WTC11 (cell line): Measurements from ENCODE around the gene HOMER2. TPM values are rescaled to one million over a fixed set of nuclear protein-coding genes. Genes with fewer than 3 reads are reported as not detected.
"Not testable (repeated sequence)": the region's sequence is repeated elsewhere in the genome, so short reads cannot be mapped to it uniquely, and the experiment has no call there.

Experiments
- ATAC-seq: fragments of 200-7000 bp; cut with Tn5 transposase; 2 replicates; pipeline ENCODE4 v1.10.0; 2021; ENCODE audit warnings: mild to moderate bottlenecking, moderate library complexity
- CTCF ChIA-PET: fragments of 300-600 bp; sonication (Branson Sonifier 250); formaldehyde crosslinking; loops from one replicate; lab custom pipeline; 2021; ENCODE audit warnings: antibody characterized with exemption; lab: Charles Lee
- POLR2A ChIA-PET: fragments of 350-600 bp; sonication (Branson Sonifier 250); formaldehyde crosslinking; loops from one replicate; lab custom pipeline; 2021; ENCODE audit warnings: antibody characterized with exemption; lab: Charles Lee
- DNase-seq: peaks from one replicate; pipeline ENCODE4 v3.0.0; 2021; ENCODE audit warnings: low spot score
- H3K27ac Mint-ChIP-seq: 2 replicates; pipeline ENCODE4 v1.8.0; 2021; ENCODE audit warnings: mixed read lengths
- H3K27me3 Mint-ChIP-seq: 2 replicates; pipeline ENCODE4 v1.8.0; 2021; ENCODE audit warnings: low read depth, mild to moderate bottlenecking, moderate library complexity, mixed read lengths
- H3K36me3 Mint-ChIP-seq: 2 replicates; pipeline ENCODE4 v1.8.0; 2021; ENCODE audit warnings: mixed read lengths
- H3K4me1 Mint-ChIP-seq: 2 replicates; pipeline ENCODE4 v1.8.0; 2022; ENCODE audit warnings: mixed read lengths
- H3K4me3 Mint-ChIP-seq: 2 replicates; pipeline ENCODE4 v1.8.0; 2021; ENCODE audit warnings: mild to moderate bottlenecking, moderate library complexity, mixed read lengths
- H3K9me3 Mint-ChIP-seq: 2 replicates; pipeline ENCODE4 v1.8.0; 2021; ENCODE audit warnings: mixed read lengths
- MYBL2 ChIP-seq: sonication (generic); formaldehyde crosslinking; IDR thresholded peaks from 2 replicates; pipeline ENCODE4 v1.8.1; 2023; ENCODE audit warnings: mild to moderate bottlenecking, moderate library complexity, missing genetic modification reagents
- NFATC4 ChIP-seq: fragments of 250-450 bp; sonication (Bioruptor Pico); IDR thresholded peaks from 2 replicates; pipeline ENCODE4 v1.9.0; 2021; ENCODE audit warnings: mild to moderate bottlenecking
- OVOL2 ChIP-seq: fragments of 250-450 bp; sonication (Bioruptor Pico); IDR thresholded peaks from 2 replicates; pipeline ENCODE4 v1.9.0; 2021; ENCODE audit warnings: mild to moderate bottlenecking, borderline replicate concordance
- TEAD4 ChIP-seq: sonication (generic); formaldehyde crosslinking; IDR thresholded peaks from 2 replicates; pipeline ENCODE4 v1.8.0; 2022; ENCODE audit warnings: mild to moderate bottlenecking, missing genetic modification reagents
- ZBTB21 ChIP-seq: sonication (generic); formaldehyde crosslinking; IDR thresholded peaks from 2 replicates; pipeline ENCODE4 v1.8.1; 2023; ENCODE audit warnings: mild to moderate bottlenecking, missing genetic modification reagents, borderline replicate concordance
- ZNF263 ChIP-seq: sonication (generic); formaldehyde crosslinking; IDR thresholded peaks from 2 replicates; pipeline ENCODE4 v1.8.1; 2022; ENCODE audit warnings: low read depth, mild to moderate bottlenecking, moderate library complexity, missing genetic modification reagents
- total RNA-seq: library from RNA; stranded (reverse); gene quantifications from 3 replicates; pipeline ENCODE4 v1.2.3, GENCODE V29; 2021
- TF ChIP-seq, protein P1 (sequence below): sonication (generic); formaldehyde crosslinking; IDR thresholded peaks from 2 replicates; pipeline ENCODE4 v1.8.1; 2022; ENCODE audit warnings: mild to moderate bottlenecking, missing genetic modification reagents, moderate library complexity, borderline replicate concordance
- TF ChIP-seq, protein P2 (sequence below): sonication (generic); formaldehyde crosslinking; IDR thresholded peaks from 2 replicates; pipeline ENCODE4 v1.8.1; 2022; ENCODE audit warnings: low read depth, missing genetic modification reagents, borderline replicate concordance
- TF ChIP-seq, protein P3 (sequence below): sonication (generic); formaldehyde crosslinking; IDR thresholded peaks from 2 replicates; pipeline ENCODE4 v1.8.0; 2022; ENCODE audit warnings: missing genetic modification reagents
- TF ChIP-seq, protein P4 (sequence below): fragments of 250-450 bp; sonication (Bioruptor Pico); IDR thresholded peaks from 2 replicates; pipeline ENCODE4 v1.9.0; 2021; ENCODE audit warnings: mild to moderate bottlenecking
- TF ChIP-seq, protein P5 (sequence below): fragments of 250-450 bp; sonication (Bioruptor Pico); IDR thresholded peaks from 2 replicates; pipeline ENCODE4 v2.1.2; 2022; ENCODE audit warnings: mild to moderate bottlenecking, moderate library complexity

HOMER2 gene
- total RNA-seq, 1 experiment from 2014 or later: 17.4 TPM

DNA sequence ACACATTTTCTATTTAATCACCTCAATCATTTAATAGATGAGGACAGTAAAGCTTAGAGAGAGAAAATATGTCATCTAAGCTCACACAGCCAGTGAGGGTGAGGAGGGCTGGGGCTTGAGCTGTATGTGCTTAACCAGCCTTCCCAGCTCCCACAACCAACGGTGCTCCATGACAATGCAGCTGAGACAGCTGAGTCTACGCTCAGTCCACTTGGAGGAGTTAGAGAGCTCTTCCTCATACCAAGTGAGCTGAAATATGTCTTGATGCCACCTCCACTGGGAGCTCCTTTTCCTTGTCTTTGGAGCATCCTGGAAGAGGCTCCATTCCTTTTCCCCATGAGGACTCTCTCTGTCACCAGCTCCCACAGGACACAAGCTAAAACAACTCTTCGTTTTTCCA is 9.3 kb downstream of the HOMER2 start:
- CTCF ChIA-PET: interaction anchor here (0.8 to 1.6 kb wide), 8 partner anchors 18 to 94 kb away, joined by 3 to 11 read pairs (median 5); no protein-coding TSS in a partner anchor
- DNase-seq: no peak

DNA sequence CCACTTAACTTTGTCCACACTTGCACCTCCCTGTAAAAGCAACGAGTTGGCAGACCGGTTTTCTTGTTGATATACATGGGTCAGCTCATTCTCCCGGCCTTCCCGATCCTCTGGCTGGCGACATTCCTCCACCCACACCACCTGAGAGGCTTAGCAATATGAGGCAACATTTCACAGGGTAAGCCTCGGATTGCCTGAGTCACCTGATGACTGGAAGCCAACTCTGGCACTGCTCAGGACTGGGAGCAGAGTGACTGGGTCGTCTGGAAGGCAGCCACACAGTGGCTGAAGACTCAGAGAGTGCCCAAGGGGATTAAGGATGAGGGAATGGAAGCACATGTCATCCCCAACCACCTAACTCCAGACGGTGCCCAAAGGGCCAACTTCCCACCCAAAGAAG is 9.8 kb downstream of the HOMER2 start:
- no peak overlapping the region for H3K4me3 Mint-ChIP-seq
- TF ChIP-seq, protein P1, sequence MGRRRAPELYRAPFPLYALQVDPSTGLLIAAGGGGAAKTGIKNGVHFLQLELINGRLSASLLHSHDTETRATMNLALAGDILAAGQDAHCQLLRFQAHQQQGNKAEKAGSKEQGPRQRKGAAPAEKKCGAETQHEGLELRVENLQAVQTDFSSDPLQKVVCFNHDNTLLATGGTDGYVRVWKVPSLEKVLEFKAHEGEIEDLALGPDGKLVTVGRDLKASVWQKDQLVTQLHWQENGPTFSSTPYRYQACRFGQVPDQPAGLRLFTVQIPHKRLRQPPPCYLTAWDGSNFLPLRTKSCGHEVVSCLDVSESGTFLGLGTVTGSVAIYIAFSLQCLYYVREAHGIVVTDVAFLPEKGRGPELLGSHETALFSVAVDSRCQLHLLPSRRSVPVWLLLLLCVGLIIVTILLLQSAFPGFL (CRISPR knock-in tag): no peak
- no peak for TF ChIP-seq NFATC4 (CRISPR knock-in tag)
- TF ChIP-seq, protein P2, sequence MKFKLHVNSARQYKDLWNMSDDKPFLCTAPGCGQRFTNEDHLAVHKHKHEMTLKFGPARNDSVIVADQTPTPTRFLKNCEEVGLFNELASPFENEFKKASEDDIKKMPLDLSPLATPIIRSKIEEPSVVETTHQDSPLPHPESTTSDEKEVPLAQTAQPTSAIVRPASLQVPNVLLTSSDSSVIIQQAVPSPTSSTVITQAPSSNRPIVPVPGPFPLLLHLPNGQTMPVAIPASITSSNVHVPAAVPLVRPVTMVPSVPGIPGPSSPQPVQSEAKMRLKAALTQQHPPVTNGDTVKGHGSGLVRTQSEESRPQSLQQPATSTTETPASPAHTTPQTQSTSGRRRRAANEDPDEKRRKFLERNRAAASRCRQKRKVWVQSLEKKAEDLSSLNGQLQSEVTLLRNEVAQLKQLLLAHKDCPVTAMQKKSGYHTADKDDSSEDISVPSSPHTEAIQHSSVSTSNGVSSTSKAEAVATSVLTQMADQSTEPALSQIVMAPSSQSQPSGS: no peak
- TF ChIP-seq ZBTB21: no peak
- TF ChIP-seq, protein P3, sequence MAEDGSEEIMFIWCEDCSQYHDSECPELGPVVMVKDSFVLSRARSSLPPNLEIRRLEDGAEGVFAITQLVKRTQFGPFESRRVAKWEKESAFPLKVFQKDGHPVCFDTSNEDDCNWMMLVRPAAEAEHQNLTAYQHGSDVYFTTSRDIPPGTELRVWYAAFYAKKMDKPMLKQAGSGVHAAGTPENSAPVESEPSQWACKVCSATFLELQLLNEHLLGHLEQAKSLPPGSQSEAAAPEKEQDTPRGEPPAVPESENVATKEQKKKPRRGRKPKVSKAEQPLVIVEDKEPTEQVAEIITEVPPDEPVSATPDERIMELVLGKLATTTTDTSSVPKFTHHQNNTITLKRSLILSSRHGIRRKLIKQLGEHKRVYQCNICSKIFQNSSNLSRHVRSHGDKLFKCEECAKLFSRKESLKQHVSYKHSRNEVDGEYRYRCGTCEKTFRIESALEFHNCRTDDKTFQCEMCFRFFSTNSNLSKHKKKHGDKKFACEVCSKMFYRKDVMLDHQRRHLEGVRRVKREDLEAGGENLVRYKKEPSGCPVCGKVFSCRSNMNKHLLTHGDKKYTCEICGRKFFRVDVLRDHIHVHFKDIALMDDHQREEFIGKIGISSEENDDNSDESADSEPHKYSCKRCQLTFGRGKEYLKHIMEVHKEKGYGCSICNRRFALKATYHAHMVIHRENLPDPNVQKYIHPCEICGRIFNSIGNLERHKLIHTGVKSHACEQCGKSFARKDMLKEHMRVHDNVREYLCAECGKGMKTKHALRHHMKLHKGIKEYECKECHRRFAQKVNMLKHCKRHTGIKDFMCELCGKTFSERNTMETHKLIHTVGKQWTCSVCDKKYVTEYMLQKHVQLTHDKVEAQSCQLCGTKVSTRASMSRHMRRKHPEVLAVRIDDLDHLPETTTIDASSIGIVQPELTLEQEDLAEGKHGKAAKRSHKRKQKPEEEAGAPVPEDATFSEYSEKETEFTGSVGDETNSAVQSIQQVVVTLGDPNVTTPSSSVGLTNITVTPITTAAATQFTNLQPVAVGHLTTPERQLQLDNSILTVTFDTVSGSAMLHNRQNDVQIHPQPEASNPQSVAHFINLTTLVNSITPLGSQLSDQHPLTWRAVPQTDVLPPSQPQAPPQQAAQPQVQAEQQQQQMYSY (CRISPR knock-in tag): no peak
- TF ChIP-seq, protein P4, sequence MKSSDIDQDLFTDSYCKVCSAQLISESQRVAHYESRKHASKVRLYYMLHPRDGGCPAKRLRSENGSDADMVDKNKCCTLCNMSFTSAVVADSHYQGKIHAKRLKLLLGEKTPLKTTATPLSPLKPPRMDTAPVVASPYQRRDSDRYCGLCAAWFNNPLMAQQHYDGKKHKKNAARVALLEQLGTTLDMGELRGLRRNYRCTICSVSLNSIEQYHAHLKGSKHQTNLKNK: no peak
- TF ChIP-seq TEAD4 (CRISPR knock-in tag): no peak
- H3K27ac Mint-ChIP-seq: no peak overlapping the region
- ATAC-seq: no peak
- H3K9me3 Mint-ChIP-seq: no peaks in the 10 kb centered on the region
- POLR2A ChIA-PET: no interaction called here
- CTCF ChIA-PET: interaction anchor here (0.8 to 1.6 kb wide), 8 partner anchors 18 to 94 kb away, joined by 3 to 11 read pairs (median 5); no protein-coding TSS in a partner anchor
- H3K36me3 Mint-ChIP-seq: no peaks in the 10 kb centered on the region
- H3K4me1 Mint-ChIP-seq: 0 out of 2 replicates have a peak, but pooled peaks cover 3% of the 10 kb centered on the region
- H3K27me3 Mint-ChIP-seq: no peaks in the 10 kb centered on the region
- no peak for DNase-seq

More for the DNA sequence above, 9.3 kb downstream of the HOMER2 start:
- peak; percentile 83 for ATAC-seq
- Mint-ChIP-seq H3K4me3 (no peak overlapping the region), H3K4me1 (0 out of 2 replicates have a peak, but pooled peaks cover 3% of the 10 kb centered on the region), H3K27me3 (no peaks in the 10 kb centered on the region), H3K27ac (no peak overlapping the region), H3K9me3 (no peaks in the 10 kb centered on the region), H3K36me3 (no peaks in the 10 kb centered on the region)
- no peak for TF ChIP-seq OVOL2 (CRISPR knock-in tag)
- no peak for TF ChIP-seq ZNF263 (CRISPR knock-in tag)
- no peak for TF ChIP-seq MYBL2
- TF ChIP-seq, protein P5, sequence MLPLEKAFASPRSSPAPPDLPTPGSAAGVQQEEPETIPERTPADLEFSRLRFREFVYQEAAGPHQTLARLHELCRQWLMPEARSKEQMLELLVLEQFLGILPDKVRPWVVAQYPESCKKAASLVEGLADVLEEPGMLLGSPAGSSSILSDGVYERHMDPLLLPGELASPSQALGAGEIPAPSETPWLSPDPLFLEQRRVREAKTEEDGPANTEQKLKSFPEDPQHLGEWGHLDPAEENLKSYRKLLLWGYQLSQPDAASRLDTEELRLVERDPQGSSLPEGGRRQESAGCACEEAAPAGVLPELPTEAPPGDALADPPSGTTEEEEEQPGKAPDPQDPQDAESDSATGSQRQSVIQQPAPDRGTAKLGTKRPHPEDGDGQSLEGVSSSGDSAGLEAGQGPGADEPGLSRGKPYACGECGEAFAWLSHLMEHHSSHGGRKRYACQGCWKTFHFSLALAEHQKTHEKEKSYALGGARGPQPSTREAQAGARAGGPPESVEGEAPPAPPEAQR (CRISPR knock-in tag): no peak
- TF ChIP-seq, protein P3 (CRISPR knock-in tag): peak; percentile 53; the same call in 1 of the 2 replicates
- POLR2A ChIA-PET: no interaction called here

DNA sequence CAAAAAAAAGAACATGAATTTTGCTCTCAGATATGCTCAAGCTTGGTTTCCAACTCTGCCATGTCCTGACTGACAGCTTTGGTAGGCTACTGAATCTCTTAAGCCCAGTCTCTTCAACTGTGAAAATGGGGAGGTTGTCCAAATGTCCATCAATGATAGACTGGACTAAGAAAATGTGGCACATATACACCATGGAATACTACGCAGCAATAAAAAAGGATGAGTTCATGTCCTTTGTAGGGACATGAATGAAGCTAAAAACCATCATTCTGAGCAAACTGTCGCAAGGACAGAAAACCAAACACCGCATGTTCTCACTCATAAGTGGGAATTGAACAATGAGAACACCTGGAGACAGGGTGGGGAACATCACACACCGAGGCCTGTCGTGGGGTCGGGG is 12.8 kb downstream of the HOMER2 start:
- CTCF ChIA-PET, POLR2A ChIA-PET, H3K4me1 Mint-ChIP-seq, H3K4me3 Mint-ChIP-seq, ATAC-seq, DNase-seq, H3K9me3 Mint-ChIP-seq, H3K27ac Mint-ChIP-seq, H3K36me3 Mint-ChIP-seq, H3K27me3 Mint-ChIP-seq: not testable (repeated sequence)
